GM21528 (cell line): ENCODE measurements around the gene ZBTB46.

Experiments
- ATAC-seq: cut with Tn5 transposase; IDR thresholded peaks from one replicate; pipeline ENCODE4 v1.9.1; 2021; ENCODE audit warnings: mild to moderate bottlenecking, moderate library complexity; ENCODE audit not compliant: unreplicated experiment, low FRiP score

The ZBTB46 gene

GRCh38 chr20:63709149-63709527 is 121.9 kb downstream of the ZBTB46 start:
- ATAC-seq: no peak

DNA sequence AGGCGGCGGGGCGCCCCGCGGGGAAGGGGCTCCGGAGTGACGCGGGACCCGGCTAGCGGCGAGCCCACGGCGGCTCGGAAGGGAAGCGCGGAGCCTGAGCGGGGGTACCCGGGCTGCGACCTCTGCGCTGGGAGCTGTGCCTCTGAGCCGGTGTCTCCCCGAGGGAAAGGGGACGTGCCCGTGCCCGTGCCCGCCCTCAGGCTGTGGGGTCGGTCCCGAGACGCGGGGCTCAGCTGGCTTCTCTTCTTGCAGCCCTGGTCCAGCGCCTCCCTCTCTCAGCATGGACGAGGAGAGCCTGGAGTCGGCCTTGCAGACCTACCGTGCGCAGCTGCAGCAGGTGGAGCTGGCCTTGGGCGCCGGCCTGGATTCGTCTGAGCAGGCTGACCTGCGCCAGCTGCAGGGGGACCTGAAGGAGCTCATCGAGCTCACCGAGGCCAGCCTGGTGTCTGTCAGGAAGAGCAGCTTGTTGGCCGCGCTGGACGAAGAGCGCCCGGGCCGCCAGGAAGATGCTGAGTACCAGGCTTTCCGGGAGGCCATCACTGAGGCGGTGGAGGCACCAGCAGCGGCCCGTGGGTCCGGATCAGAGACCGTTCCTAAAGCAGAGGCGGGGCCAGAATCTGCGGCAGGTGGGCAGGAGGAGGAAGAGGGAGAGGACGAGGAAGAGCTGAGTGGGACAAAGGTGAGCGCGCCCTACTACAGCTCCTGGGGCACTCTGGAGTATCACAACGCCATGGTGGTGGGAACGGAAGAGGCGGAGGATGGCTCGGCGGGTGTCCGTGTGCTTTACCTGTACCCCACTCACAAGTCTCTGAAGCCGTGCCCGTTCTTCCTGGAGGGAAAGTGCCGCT is 122.5 kb downstream of the ZBTB46 start:
- peak; percentile 6 for ATAC-seq

GRCh38 chr20:63707558-63708300 is 123.3 kb downstream of the ZBTB46 start, which contains the start of the genes ARFRP1 and ZGPAT:
Gene ARFRP1, minus strand, starts transcription at chr20:63707976. Its CDS starts 885 bp downstream, at chr20:63707091.
Gene ZGPAT, plus strand, starts transcription at chr20:63708039. Its CDS starts 542 bp downstream, at chr20:63708581.
- peak; percentile 59 for ATAC-seq

DNA sequence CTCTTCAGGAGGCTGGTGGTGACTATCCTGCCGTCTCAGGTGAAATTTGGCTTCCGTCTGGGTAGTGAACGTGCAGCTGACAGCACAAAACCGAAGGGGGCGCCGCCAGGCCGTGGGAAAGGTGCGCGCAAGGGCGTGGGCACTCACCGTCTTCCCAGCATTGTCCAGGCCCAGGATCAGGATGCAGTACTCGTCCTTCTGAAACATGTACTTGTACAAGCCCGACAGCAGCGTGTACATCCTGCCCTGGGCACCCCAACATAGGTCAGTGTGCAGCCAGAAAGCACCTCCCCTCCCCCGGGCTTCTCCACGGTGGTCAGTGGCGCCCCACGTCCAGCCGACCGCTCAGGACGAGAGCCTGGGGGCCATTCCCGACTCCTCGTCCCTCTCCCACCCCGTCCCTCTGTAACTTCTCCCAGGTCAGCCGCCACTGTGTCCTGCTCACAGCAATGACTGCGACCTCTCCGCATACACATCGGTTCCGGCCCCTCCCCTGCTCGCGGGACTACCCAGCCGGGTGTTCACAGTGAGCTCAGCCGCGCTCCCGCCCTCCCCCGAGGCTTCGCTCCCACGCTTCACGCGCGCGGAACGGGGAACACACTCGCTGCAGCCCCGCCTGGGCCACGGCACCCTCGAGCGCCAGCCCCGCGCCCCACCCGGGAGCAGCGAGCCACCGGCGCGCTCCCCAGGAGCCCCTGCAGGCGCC is 124.1 kb downstream of the ZBTB46 start:
- peak; percentile 21 for ATAC-seq

DNA sequence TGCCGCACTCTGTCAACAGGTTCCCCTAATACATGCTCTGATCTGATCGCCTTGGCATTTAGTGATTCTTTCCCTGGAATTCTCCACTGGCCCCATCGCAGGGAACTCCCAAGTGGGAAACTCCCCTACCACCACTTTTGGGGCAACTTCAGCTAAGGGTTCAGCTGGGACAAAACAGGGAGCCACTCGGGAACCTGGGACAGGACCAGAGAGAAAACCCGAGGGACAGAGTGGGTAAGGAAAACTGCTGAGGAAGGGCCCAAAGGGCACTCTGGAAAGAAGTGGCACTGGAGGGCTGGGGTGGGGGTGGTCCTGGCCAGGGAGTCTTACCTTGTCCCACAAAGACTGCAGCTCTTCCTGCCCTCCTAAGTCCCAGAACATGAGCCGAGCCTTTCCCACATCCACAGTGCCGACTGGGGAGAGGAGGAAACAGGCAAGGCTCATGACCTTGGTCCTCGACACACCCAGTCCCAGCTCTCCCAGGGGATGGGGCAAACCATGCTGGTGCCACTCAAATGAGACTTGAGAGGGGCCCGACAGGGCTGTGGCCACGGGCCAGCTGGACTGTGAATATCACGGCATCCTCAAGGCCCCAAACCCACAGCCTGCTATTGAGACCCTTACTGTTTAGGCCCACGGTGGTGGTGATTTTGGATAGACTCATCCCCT is 124.9 kb downstream of the ZBTB46 start:
- no peak for ATAC-seq

GRCh38 chr20:63705232-63706026 is 125.6 kb downstream of the ZBTB46 start:
- no peak for ATAC-seq

- no peak for ATAC-seq
Measured at GRCh38 chr20:63704749-63705117, 126.3 kb downstream of the ZBTB46 start.

DNA sequence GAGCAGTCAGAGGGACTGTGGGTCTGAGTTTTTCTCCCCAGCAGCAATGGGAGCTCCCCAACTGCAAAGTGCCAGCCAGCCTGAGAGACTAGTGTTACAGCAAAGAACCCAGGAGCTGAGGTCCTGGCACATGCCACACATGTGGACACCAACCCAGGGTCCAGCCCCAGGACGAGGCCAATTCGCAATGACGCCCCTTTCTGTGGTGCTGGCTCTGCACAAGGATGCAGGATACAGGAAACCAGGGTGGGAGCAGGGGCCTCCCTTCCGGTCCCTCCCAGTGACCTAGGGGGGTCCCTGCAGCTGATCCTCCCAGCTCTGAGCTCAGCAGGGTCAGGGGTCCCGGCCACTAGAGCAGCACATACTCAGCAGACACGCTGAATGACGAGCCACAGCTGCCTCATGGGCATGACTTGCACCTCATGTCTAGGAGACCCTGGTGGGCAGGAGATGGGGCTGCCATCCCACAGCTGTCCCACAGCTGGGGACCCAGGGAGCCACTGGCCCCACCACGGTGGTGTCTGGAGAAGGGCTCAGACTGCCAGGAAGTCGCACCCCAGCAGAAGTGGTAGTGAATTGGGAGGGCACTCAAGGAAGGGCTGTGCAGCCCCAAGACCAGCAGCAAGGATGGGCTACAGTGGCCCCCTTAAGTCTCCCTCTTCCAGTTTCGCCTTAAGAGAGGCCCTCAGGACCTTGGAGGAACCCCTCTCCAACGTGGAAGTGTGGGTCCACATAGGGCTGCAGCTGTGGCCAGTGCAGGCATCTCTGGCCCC is 126.9 kb downstream of the ZBTB46 start:
- ATAC-seq: no peak

GRCh38 chr20:63703471-63703975 is 127.5 kb downstream of the ZBTB46 start:
- ATAC-seq: no peak

DNA sequence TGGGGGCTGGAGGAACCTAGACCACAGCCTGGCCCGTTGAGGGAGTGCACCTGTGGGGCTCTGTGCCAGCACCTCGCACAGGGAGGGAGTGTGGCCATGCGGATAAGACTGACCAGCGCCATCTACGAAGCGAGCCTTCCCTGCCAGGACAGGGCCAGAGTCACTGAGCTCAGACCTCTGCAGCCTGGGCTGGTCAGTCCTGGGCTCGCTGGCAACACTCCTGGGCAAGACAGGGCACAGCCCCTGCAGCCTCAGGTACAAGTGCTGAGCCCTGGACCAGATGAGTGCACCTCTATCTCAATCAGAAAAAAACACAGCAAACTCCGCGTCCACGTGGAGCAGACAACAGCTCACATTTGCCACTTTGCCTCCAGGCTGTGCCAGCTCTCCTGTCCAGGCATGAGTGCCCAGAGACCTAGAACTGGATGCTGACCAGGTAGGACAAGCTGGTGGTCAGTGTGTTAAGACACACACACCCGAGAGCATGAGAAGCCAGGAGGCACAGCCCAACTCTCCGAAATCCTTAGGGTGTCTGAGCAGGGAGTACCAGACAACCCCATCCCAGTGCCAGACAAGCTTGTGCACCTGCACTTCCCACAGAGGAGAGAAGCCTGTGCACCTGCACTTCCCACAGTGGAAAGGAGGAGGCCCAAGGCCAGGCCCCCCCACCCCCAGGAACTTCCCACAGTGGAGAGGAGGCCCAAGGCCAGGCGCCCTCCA is 128.2 kb downstream of the ZBTB46 start:
- ATAC-seq: no peak

GRCh38 chr20:63702036-63702665 is 128.9 kb downstream of the ZBTB46 start:
- ATAC-seq: no peak

DNA sequence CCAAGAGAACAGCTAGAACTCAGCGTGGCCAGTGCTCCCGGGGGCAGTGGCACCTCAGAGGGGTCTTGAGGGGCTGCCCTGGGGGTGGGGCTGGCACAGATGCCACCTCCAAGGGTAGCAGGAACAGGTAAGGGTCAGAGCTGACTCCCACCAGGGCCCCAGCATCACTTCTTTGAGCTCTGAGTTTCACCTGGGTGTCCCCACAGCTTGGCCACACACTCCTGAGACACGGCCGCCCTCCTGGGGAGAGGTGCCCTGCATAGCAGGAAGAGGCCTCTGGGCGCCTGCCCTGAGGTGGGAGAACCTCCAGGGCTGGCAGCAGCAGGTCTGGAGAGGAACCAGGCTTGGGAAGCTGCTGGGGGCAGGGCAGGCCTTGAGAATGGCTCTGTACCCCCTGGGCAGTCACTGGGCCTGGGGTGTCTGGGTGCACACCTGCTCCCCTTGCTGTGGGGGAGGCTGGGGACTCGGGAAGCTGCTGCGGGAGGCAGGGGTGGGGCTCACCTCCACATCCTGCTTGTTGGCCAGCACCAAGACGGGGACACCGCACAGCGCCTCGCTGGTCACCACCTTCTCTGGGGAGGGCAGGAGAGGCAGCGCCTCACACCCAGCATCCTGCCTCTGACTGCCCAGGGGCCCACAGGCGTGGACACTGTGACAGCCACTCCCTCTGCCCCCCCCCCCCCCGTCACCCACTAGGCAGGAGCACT is 129.6 kb downstream of the ZBTB46 start:
- no peak for ATAC-seq

DNA sequence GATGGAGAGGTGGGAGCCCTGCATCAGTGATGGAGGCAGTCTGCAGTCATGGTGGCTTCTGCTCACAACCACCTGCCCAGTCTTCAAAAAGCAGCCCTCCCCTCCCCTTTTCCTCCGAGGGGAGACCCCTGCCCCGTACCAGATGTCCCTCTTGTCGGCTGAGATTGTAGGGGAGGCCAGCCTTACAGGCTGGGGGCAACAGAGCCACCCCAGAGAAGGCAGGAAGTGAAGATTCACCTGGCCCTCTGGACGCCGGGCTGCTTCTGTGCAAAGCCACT is 130.1 kb downstream of the ZBTB46 start:
- no peak for ATAC-seq

GRCh38 chr20:63700199-63701050 is 130.6 kb downstream of the ZBTB46 start:
- ATAC-seq: no peak

- ATAC-seq: no peak
Measured at GRCh38 chr20:63699466-63700198, 131.4 kb downstream of the ZBTB46 start.
